Measurements from ENCODE around the gene NCAM2. TPM values are rescaled to one million over a fixed set of nuclear protein-coding genes. Genes with fewer than 3 reads are reported as not detected.

NCAM2 gene
- total RNA-seq, 1 donor from 2014 or later, result 2.8 TPM

DNA sequence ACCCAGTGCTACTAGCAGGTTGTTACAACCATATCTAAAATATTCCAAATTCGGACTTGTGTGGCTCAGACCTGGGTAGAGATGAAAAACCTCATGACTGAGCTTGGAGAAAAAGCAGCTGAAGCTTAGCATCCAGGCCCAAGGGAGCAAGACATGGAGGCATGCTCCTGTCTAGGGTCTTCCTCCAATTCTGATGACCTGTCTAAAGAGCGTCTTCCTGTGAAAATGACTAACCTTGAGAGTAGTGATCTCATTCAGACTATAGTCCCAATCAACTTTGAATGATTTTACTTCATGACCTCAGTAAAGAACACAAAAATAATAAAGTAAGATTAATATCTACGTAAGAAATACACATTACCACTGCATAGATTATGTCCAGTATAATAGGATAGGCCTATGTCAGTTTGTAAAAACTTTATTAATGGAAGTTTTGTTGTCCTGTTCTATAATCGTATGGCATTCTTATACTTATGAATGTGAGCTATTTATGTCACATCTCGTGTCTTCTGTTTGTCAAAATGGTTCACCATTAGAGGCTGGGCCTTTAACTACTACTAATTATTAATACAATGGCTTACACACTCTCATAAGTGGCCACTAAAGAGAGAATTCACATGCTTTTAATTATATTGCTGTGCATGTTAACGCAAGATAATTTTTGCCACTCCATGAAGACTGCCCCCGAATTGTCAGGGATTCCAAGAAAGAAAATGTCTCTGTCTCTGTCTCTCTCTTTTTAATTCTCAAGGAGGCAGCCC lies 201.3 kb downstream of the NCAM2 start:
- DNase-seq (ENCODE audit: low spot score), result no peak
- intact Hi-C loops (cut with DNase I), result no loop called here

DNA sequence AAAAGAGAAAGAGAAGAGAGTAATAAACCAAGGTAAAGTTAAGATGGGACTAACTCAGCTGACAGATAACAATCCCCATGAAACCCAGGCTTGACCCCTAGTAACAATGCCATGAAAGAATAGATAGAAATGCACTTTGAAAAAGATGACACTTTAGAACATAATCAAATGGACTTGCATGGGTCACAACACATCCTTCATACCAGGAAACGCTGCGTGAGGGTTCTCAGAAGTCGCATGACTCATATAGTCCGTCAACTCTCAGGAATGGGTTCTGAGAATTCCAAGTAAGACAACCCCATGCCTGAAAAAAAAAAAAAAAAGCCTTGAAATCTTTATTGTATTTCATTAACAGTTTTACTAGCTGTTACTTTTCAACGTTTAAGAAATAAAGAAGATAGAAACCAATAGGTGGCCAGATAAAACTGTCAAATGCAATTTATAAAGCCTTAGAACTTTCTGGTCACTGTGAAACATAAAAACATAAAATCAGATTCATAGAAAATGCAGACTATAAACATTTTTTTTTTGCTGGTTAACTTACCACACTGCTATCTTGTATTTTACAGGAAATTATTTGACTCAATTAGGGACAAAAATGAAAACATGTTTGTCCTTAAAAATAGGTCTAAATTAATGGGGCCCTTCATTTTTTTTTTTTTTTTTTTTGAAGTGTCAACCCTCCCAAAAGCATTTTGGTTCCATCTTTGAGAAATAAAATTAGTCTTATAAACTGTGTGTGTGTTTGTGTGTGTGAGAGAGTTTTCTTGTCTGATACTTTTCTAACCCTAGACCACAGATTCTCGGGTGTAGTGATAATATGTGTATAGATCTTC lies 202.1 kb downstream of the NCAM2 start:
- no peak for DNase-seq (ENCODE audit: low spot score)
- intact Hi-C loops (cut with DNase I), result no loop called here

DNA sequence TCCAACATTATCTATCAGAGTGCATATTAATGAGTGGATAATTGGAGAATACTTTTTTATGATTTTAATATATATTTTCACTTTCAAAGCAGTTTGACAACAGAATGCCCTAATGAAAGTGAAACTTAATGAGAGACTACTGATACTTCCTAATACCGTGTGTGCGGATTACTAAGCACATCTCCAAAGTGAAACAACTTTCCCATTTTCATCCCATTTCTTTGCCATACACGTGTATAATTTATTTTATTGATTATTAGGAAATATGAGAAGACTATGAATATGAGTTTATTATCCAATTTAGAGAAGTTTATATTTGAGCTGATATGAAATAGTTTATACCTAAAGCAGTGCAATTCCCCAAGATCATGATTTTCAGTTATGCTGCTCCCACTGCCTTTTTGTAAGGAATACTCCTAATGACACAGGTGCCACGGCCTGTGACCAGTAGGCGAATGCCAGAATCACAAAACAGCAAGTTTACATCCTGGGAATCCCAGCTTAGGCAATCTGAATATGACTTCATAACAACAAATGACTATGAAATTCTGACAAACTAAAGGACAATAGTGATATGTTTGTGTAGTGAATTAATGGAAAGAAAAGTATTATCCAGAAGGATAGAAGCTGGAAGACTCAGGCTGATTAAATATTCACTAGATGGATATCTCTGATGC lies 202.9 kb downstream of the NCAM2 start:
- DNase-seq (ENCODE audit: low spot score), result no peak
- intact Hi-C loops (cut with DNase I), result no loop called here

DNA sequence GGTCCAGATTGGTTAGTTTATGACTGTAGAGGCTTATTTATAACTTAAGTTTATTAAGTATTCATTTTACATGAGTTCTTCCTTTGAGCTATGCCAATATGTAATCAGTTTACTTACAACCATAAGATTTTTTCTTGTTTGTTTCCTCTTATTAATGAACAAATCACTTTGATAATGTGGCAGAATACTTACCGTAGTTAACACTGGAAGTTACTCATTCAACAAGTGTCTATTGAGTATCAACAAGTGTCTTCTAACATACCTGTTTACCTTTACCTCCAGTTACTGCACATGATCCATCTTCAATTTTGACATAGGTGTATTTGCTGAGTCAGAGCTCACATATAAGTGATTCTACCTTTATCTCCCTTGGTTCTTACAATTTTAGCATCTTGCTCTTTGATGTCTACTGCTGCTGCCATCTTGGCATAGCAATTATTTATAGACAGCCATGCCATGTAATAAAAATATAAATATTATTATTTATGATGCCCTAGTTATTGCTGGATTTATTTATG lies 205.7 kb downstream of the NCAM2 start:
- no peak for DNase-seq (ENCODE audit: low spot score)
- intact Hi-C loops (cut with DNase I), result no loop called here

DNA sequence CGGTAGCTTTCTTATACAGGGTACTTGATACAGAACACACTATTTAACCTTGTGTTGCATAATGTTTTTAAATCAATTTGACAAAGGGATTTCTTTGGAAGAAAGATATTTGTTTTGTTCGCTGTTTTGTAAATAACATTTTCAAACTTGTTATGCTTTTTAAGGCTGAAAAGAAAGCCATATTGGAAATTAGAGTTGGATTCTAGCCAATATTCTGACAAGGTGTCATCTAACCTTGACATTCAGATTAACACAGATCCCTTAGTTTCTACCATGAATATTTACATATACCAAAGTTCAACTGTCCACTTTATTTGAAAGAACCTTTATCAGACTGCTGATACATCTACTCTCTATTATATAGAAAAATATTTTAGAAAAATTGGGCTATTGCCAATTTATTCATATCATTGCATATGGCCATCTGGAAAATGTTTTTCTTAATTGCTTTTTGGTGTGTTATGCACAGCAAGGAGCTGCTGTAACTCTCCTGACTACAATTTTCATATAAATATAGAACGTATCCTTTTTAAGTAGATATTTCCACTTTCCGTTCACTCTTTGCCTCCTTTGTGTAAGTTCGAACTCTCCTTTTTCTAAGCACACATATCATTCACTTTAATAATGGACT lies 206.3 kb downstream of the NCAM2 start:
- no peak for DNase-seq (ENCODE audit: low spot score)
- intact Hi-C loops (cut with DNase I), result no loop called here

DNA sequence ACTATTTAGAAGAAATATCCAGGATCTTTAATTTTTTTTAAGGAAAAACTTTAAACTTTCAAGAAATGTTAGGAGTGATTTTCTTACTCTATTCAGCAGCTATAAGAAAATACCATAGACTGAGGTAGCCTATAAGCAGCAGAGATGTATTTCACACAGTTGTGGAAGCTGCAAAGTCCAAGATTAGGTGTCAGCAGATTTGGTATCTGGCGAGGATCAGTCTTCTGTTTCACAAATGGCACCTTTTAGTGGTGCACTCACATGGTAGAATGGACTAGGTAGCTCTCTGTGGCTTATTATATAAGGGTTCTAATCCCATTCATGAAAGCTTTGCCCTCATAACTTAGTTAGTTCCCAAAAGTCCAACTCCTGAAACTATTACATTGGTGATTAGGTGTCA lies 207.4 kb downstream of the NCAM2 start:
- intact Hi-C loops (cut with DNase I), result no loop called here
- no peak for DNase-seq (ENCODE audit: low spot score)

DNA sequence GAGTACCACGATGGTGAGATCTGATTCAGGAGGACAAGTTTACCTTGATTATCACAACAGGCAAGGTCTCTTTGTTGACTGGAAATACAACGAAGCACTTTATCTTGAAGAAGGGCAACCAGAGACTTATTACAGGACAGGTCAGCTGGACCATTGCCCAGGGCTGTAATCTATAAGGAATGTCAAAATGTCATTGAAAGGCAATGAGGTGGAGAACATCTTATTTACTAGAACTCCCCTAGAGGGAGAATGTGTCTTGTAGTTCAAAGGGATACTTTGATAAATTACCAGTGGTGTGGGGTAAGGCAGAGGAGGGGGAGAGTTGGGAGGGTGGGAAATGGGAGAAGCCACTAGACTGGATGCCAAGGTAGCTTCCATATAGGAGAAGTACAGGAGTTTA lies 212.3 kb downstream of the NCAM2 start:
- intact Hi-C loops (cut with DNase I), result no loop called here

DNA sequence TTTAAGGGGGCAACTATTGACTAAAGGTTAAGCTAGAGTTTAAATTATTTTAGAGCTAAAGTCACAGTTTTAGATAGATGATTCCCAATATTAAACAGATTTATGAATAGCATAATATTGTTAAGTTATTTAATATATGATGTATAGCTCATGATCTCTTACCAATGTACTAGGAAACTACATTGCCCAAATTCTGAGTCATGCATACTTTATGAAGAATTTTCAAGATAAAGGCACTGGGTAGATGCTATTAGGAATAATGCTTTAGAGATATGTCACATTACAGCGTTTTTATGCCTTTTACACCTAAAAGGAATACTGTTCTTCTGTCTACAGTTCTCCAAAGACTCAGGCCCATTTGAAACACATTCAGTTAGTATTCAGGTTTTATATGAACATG lies 215.1 kb downstream of the NCAM2 start:
- no peak for DNase-seq (ENCODE audit: low spot score)
- intact Hi-C loops (cut with DNase I), result no loop called here

More for the DNA sequence above, 212.3 kb downstream of the NCAM2 start:
- DNase-seq (ENCODE audit: low spot score), result no peak

DNA sequence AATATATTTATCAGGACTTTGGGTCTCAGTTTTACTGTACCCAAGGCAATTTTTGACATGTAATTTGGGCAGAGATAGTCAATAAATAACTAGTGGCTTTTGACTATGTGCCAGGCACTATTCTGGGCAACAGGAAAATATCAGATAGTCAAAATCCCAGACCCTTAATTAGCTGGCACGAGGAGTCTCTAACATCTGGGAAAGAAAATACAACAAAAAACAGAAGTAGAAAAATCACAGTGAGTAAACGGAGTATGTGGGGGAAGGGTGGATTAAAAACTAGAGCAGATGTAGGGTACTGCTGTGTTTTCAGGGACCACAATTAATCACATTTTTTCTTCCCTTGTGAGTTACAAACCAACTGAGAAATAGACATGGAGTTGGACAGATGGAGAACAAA lies 217.8 kb downstream of the NCAM2 start:
- intact Hi-C loops (cut with DNase I), result no loop called here
- no peak for DNase-seq (ENCODE audit: low spot score)

DNA sequence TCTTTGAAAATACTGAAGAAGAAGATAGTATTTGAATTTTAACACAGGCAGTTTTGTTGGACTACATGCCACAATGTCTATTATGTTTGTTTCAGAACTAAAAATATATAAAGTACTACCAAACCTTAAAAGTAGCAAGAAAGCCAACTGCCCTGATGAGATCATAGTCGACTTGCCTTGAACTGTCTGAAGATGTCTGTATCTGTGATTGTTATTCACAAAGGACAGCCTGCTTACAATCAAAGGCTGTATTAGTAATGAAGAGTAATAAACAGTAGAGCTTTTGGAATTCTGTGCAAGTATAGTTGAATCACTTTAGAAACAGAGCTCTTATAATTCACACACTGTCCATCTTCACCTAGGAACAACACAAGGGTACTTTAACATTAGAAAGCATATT lies 228.3 kb downstream of the NCAM2 start:
- intact Hi-C loops (cut with DNase I), result no loop called here
- DNase-seq (ENCODE audit: low spot score), result no peak

DNA sequence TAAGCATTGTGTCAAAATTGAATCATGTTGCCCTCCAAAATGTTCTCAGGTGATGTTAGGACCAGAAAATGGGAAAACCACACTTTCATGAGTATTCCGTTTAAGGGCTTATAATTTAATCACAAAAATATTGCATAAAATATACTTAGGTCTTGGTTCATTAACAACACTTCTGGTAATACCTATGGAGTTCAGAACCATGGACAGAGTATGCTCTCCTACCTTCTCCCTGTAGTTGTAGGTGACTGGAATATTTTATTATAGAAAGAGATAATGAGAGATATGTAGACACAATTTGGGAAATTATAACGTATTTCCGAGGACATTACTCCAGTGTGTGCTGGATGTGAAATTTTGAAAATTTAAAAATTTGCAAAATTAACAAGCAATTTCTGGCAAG lies 232.5 kb downstream of the NCAM2 start:
- intact Hi-C loops (cut with DNase I), result no loop called here
- DNase-seq (ENCODE audit: low spot score), result no peak

DNA sequence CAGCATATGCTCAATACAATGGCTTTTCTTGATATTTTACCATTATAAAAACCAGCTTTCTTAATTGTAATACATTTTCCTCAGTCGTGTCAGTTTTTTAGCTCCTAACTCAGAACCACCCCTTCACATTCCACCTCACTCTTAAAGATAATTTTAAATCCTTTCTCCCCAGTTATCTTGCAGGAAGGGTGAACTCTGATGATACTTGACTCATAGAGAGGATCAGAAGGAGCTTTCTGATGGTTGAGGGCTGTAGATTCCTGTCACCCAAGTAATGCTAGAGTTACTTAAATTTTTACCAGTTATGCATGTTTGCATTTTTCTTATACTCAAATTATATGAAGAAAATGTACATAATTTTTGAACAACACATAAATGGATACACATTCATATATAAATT lies 233.7 kb downstream of the NCAM2 start:
- no peak for DNase-seq (ENCODE audit: low spot score)
- intact Hi-C loops (cut with DNase I), result no loop called here

DNA sequence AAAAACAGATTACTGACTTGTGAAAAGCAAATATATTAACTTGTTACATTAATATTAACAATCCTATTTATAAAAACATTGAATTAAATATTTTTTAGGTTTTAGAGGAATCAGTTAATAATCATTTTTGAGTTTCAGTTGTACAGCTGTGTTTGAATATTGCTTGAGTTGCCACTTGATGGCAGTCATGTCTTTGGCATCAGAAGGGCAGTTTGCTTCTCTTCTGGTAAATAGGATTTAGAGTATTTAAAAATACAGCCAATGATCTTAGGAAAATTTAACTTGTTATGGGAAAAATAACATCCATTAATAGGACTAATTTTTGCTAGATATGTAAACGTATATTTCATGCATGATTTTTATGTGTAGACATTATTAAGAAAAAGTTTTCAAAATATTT lies 234.1 kb downstream of the NCAM2 start:
- DNase-seq (ENCODE audit: low spot score), result no peak
- intact Hi-C loops (cut with DNase I), result no loop called here

DNA sequence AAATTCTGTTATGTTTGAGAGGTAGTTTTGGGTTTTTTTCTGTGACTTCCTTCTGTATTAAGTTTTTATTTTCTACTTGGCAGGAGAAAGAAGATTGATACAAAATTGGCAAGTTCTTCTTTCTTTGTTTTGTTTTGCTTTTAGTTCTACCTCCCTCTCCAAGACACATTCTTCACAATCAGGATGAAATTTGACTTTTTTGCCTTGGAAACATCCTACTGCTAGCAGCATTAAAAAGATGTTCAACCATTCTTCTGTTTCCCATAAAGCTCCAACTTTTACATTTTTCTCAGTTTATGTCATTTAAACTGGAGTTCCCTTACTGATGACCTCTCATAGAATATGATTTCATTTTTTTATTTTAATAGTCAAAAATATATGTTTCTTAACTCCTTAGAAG lies 234.8 kb downstream of the NCAM2 start:
- intact Hi-C loops (cut with DNase I), result no loop called here
- no peak for DNase-seq (ENCODE audit: low spot score)

DNA sequence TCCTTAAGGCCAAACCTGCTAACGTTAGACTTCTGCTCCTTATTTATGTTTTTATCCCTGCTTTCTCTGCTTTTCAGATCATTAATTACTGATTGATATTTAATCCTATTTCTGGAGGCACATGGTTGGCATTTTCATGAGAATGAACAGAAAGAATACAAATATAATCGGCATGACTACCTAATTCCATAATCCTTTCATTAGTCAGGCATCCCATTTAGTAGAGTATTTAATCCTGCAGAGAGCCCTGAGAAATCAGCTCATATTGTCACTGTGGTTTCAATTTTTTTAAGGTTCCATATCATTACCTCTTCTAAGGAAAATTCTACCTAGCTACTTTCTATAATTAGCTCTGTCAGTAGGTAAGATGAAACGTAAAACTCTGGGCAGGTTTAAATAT lies 238.8 kb downstream of the NCAM2 start:
- intact Hi-C loops (cut with DNase I), result no loop called here
- no peak for DNase-seq (ENCODE audit: low spot score)

DNA sequence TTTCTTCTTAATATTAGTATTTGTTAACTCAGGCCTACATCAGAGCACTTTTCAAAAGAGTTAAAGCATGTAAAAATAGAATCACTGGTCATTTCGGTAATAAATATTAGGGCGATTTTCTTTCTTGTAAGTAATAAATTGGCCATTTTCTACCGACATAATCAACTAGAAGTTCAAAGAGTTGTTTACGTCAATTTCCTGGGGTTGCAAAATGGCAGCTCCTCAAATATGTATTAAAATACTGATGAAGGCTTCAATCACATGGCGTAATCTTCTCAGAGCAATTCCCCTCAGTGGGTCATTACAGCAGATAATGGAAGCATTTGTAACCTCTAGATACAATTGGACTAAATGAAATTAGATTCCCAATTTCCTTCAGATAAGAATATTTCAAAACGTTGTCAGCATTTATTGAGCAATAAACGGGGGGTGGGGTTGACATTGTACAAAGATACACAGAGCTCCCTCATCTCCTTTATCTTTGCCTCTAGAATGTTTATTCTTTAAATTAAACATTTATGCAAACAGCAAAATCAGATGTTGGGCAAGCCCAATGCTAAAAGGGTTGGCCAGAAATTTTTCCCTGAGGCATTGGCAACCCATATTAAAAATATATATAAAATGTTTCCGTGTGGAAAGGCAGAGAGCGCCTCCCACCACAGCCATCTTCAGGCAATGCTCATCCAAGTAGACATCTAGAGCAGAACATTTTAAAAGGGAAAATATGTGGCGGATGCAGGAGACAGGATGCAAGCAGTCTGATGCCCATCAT lies 240.6 kb downstream of the NCAM2 start:
- no peak for DNase-seq (ENCODE audit: low spot score)
- intact Hi-C loops (cut with DNase I), result no loop called here

DNA sequence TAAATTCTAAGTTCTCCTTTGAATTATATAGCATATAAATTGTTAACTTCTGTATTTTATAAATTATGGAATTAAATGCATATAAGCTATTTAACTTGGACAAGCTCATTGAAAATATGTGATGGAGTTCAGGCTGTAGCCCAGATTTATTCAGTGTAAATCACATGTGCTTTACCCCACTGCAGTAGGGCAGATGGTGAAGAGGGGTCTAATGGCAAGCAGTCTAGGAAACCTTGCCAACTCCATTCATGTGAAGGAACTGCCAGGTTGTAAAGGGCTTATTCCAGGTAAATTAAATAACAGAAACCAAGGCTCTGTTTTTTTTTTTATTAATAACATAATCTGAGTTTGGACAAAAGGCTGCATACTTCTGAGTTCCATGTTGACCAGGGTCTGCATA lies 243.2 kb downstream of the NCAM2 start:
- intact Hi-C loops (cut with DNase I), result no loop called here
- DNase-seq (ENCODE audit: low spot score), result no peak

DNA sequence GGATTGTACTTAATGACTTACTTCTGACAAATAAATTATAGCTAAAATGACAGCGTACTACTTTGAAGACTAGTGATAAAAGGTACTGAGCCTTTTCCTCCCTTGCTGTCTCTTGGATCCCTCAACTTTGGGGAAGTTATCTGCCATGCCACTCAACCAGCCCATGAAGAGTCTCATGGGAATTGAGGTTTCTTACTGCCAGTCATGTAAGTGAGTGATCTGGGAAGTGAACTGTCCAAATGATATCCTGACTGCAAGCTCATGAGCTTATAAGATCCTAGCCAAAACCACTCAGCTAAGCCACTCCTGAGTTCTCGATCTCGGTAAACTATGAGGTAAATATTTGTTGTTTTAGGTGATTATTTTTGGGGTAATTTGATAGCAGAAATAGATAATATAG lies 247.8 kb downstream of the NCAM2 start:
- no peak for DNase-seq (ENCODE audit: low spot score)
- intact Hi-C loops (cut with DNase I), result no loop called here

DNA sequence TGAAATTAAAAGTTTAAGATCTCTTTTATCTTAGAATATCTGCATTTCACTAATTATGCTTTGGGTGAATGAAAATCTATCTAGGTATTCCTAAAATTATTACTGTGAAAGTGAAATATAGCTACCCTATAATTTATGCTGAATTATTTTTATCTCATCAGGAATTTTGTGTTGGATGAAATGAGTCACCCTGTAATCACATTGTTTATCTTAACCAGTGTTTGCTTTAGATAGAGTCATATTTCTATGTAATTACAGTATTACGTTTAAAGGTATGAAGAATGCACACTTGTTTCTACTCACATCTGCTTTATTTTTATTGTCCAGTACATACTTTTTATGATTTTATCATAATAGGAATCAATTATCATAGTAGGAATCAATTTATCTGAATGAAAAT lies 249.2 kb downstream of the NCAM2 start:
- no peak for DNase-seq (ENCODE audit: low spot score)
- intact Hi-C loops (cut with DNase I), result no loop called here

Data from cardiac septum (tissue), 1 donor.